GM19193 (cell line): ENCODE data around the gene CCL17.
A peak's percentile ranks its signal among the peaks of the same experiment; 100 is the strongest.

ENCODE experiments used
- POLR2A ChIP-seq: IDR thresholded peaks from 4 replicates; pipeline ENCODE4 v1.6.1; 2011; ENCODE audit not compliant: insufficient read depth, insufficient read length; ENCODE audit errors: extremely low read depth

CCL17 gene

GRCh38 chr16:57409065-57409464 is 4.5 kb downstream of the CCL17 start:
- TF ChIP-seq POLR2A, result no peak

- no peak for TF ChIP-seq POLR2A
These were observed 5.5 kb downstream of the CCL17 start for GRCh38 chr16:57409870-57410587.

- no peak for TF ChIP-seq POLR2A
These were observed 6.9 kb downstream of the CCL17 start for GRCh38 chr16:57411362-57411976.

- TF ChIP-seq POLR2A, result no peak
These were observed 8.0 kb downstream of the CCL17 start for GRCh38 chr16:57412584-57412983.

- peak; percentile 33 for TF ChIP-seq POLR2A
These were observed 8.7 kb downstream of the CCL17 start for GRCh38 chr16:57413301-57413730.

GRCh38 chr16:57413733-57414132 is 9.2 kb downstream of the CCL17 start:
- no peak for TF ChIP-seq POLR2A

- TF ChIP-seq POLR2A, result no peak
These were observed 11.5 kb downstream of the CCL17 start for GRCh38 chr16:57416084-57416483.

GRCh38 chr16:57419506-57419905 is 14.9 kb downstream of the CCL17 start:
- TF ChIP-seq POLR2A, result no peak

- no peak for TF ChIP-seq POLR2A
These were observed 17.7 kb downstream of the CCL17 start for GRCh38 chr16:57422026-57422944.

- TF ChIP-seq POLR2A, result no peak
These were observed 18.6 kb downstream of the CCL17 start for GRCh38 chr16:57423152-57423551.

- TF ChIP-seq POLR2A, result no peak
These were observed 20.0 kb downstream of the CCL17 start for GRCh38 chr16:57424583-57424982.

- TF ChIP-seq POLR2A, result no peak
These were observed 21.8 kb downstream of the CCL17 start for GRCh38 chr16:57426356-57426755.

- TF ChIP-seq POLR2A, result no peak
These were observed 22.7 kb downstream of the CCL17 start for GRCh38 chr16:57427307-57427706.

GRCh38 chr16:57427824-57428223 is 23.3 kb downstream of the CCL17 start:
- no peak for TF ChIP-seq POLR2A

GRCh38 chr16:57430955-57431354 is 26.4 kb downstream of the CCL17 start:
- TF ChIP-seq POLR2A, result no peak

- TF ChIP-seq POLR2A, result no peak
These were observed 27.9 kb downstream of the CCL17 start for GRCh38 chr16:57432505-57432904.

GRCh38 chr16:57432989-57433388 is 28.4 kb downstream of the CCL17 start:
- TF ChIP-seq POLR2A, result no peak
